Hindlimb muscle (tissue), 1 donor: ENCODE measurements around the gene HPX. TPM values are rescaled to one million over a fixed set of nuclear protein-coding genes. Genes with fewer than 3 reads are reported as not detected.
"Not testable (repeated sequence)": the region's sequence is repeated elsewhere in the genome, so short reads cannot be mapped to it uniquely, and the experiment has no call there.

Experiments
- DNase-seq: peaks from one replicate; pipeline ENCODE4 v3.0.0-alpha.2; 2013
- polyA plus RNA-seq: library from polyadenylated mRNA; unstranded; fragments of 120-200 nt; gene quantifications from one replicate; pipeline ENCODE4 v1.2.1, GENCODE V29; 2013; ENCODE audit not compliant: insufficient read length

Gene HPX
- polyA plus RNA-seq, 1 donor = 2.2 TPM

GRCh38 chr11:6414874-6415328, 25.9 kb downstream of the HPX start:
- no peak for DNase-seq

GRCh38 chr11:6413791-6414201, 27.0 kb downstream of the HPX start:
- DNase-seq = no peak

DNA sequence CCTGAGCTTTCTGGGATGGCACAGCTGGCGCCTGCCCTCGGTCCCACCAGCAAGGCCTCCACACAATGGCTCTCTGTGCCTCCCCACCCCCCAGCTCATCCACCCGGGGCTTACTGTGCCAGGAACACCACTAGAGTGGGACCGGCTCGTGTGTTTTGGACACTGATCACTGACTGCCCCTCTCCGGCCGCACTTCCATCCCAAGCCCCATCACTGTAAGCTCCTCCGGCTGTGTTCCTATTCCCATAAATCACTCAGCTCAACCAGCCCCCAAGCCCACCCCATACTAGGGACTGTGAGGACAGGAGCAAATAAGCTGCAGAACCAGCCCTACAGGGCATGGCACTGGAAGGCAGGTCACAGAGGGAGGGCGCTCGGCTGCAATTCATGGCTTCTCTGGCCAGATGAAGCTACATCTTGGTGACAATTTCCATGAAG, 29.2 kb downstream of the HPX start:
- DNase-seq = no peak

DNA sequence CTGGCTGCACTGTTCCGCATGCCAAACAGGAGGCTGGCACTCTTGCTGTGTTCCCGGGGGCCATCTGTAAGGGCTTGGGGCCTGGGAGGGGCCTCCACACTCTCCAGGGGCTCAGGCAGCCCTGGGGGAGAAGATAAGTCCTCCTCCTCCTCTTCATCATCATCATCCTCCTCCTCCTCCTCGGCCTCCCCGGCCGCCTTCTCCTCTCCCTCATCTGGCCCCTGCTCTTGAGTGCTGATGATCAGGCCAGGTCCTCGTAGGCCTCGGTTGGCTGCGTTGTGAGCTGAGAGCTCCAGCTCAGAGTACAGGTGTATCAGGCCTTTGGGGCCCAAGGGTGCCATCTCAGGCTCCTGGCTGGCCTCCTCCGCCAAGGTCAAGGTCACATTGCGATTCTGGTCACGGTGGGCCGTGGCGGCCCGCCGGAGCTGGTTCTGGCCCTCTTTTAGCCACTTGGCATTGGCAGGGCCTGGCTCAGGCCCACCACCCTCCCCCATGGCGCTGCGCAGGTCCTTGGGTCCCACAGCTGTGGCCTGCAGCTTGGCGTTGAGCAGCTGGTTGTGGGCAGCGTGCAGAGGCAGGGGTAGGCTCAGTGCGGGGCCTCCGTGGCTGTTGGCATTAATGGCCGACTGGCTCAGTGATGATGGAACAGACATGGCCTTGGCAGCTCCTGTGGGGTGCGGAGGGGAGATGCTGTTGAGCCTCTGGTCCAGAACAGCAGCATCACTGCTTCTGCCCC, 29.9 kb downstream of the HPX start:
- DNase-seq = no peak

GRCh38 chr11:6406370-6406769, 34.4 kb downstream of the HPX start:
- DNase-seq = no peak

DNA sequence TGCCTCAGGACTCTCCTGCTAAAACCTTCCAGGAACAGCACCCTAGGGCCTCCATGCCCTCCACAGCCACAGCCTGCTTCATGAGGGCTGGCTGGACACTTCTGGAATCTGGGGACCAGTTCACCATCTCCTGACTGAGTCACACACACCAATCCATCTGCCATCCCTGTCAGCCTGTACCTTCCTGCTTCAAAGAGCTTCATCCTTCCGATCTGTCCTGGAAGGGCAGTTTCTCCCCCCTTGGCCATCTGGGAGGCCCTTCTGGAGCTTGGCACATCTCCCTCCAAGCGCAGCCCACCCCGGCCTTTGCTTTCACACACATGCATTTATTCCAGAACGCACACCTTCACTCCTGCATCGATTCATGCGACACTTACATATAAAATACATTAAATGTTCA, 34.9 kb downstream of the HPX start:
- DNase-seq = no peak

DNA sequence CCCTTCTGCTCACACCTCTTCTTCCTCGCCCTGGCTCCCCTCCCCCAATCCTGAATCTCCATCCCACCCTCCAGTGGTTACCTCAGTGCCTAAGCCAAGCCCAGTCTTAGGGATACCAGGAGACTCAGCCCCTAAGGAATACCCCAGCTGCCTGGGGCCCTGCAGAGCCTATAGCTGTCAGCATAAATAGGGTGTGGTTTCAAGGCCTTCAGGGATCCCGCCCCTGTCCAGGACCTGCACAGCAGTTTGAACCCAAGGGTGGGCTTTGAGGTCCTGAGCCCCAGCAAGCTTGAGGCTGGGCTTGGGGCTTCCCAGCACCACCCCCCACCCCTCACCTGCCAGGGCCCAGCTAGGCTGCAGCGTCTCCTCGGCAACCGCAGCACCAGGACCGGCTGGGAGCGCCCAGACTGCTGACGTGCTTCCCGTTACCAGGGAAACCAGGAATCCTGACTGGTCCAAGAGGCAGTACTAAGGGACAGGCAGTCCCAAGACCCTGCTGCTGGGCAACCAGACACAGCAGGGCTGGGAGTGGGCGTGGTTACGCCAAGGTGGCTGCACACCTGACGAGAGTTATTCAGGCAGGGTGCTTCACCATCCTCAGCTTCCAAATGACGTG, 35.6 kb downstream of the HPX start:
- DNase-seq = peak; percentile 35

DNA sequence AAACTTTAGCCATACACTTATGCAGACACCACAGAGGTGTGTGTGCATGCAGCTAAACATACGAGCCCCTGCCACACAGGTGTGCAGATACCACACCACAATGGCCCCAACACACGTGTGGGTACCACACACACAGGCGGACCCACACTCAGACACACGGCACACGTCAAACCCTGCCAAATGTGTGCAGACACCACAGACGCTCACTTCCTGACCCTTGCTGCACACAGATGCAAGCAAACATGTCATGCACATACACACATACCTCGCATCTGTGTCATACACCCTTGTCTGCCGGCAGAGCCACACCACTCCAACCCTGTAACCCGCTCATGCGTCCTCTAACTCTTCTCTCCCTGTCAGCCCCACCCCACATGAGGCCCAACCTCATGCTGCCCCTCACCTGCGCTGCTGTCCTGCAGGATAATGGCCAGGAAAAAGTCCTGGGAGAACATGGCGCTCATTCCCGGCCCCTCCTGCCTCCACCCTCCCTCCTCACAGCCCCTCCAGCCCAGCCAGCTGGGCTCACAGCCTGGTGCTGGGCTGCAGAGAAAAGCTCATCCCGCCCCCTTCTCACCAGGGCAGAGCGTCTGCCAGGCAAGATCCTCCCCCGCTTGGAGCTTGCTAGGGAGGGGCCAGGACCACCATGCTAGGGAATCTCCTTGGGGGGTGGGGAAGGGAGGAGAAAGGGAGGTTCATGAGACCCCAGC, 36.3 kb downstream of the HPX start:
- DNase-seq = no peak

DNA sequence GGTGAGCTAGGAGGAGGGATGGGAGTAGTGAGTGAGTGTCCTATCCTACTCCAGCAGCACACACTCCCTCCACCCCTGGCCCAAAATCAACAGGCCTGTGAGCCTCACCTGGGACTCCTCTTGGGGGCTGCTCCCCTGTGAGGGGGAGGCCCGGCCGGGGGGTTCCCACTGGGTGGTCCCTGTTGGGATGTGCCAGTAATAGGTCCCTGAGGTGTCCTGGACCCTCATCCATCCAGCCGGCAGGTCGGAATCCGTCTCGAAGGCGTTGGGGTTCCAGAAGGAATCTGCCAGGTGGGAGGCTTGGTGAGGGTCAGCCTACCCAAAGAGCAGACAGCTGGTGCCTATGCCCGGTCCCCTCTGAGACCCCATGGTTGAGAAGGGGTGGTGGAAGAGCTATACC, 37.2 kb downstream of the HPX start:
- DNase-seq = no peak

DNA sequence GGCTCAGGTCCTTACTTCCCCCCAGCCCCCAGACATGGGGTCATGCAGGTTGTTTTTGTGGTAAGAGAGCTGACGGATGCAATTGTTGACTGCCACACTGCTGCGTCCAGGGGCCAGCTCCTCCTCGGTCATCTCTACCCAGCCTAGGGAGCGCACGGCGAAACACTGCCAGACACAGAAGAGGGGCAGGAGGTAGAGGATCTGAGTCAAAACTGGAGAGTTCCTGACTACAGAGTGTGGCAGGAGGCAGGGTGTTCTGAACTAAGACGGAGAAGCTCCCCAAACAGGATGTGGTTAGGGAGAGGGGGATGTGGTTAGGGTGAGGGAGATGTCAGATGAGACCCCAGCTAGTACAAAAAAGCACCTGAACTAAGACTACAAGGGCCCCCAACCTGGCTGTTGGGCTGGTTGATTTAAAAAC, 38.2 kb downstream of the HPX start:
- no peak for DNase-seq

GRCh38 chr11:6402061-6402470, 38.7 kb downstream of the HPX start:
- no peak for DNase-seq

DNA sequence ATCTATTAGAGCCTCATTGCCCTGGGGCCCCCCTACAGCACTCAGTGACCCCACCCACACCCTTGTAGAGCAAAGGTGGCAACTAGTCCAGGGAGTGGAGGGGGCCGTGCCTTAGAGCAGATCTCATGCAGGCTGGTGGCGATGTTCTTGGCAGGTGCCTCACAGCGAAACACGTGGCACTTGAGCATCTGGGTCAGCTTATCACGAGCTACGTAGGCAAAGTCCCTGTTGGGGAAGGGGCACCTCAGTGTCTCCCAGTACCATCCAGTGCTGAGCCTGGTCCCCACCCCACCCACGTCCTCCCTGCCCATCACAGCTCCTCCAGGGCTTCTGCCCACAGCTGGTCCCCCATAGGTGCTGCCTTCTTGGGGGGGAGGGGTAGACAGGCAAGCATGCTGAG, 39.3 kb downstream of the HPX start:
- DNase-seq = no peak

GRCh38 chr11:6400431-6401345, 40.1 kb downstream of the HPX start:
- no peak for DNase-seq

GRCh38 chr11:6397636-6398035, 43.2 kb downstream of the HPX start:
- DNase-seq = no peak

GRCh38 chr11:6397156-6397555, 43.6 kb downstream of the HPX start:
- DNase-seq = no peak

- DNase-seq = no peak
These were observed 45.2 kb downstream of the HPX start for GRCh38 chr11:6395470-6396060.

DNA sequence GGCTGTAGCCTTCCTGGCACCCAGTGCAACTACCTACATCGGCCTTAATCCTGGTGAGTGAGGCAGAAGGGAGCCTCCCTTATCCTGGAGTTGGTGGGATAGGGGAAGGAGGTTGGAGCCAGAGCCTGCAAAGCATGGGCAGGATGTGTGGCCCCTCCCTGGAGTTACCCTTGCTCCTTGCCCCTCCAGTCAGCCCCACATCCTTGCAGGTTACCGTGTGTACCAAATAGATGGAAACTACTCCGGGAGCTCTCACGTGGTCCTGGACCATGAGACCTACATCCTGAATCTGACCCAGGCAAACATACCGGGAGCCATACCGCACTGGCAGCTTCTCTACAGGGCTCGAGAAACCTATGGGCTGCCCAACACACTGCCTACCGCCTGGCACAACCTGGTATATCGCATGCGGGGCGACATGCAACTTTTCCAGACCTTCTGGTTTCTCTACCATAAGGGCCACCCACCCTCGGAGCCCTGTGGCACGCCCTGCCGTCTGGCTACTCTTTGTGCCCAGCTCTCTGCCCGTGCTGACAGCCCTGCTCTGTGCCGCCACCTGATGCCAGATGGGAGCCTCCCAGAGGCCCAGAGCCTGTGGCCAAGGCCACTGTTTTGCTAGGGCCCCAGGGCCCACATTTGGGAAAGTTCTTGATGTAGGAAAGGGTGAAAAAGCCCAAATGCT, 46.7 kb downstream of the HPX start:
- no peak for DNase-seq

- not testable (repeated sequence) for DNase-seq
These were observed 48.5 kb downstream of the HPX start for GRCh38 chr11:6392251-6392650.

- no peak for DNase-seq
These were observed 49.2 kb downstream of the HPX start for GRCh38 chr11:6391537-6392134.

GRCh38 chr11:6390718-6391469, 49.9 kb downstream of the HPX start:
- DNase-seq = no peak
